OCI-LY7 (cell line): ENCODE results near the gene P2RY1. TPM values are rescaled to one million over a fixed set of nuclear protein-coding genes. Genes with fewer than 3 reads are reported as not detected.

Experiments used
- BruUV-seq: library from RNA; stranded (reverse); fragments of 400-500 nt; replicated peaks from 2 replicates; lab custom pipeline; 2021; lab: Mats Ljungman, UMichigan
- CTCF ChIA-PET: fragments of 300-600 bp; sonication (Branson Sonifier 250); formaldehyde crosslinking; loops from one replicate; lab custom pipeline; 2022; ENCODE audit warnings: antibody characterized with exemption; ENCODE audit not compliant: unreplicated experiment; lab: Charles Lee
- POLR2A ChIA-PET: fragments of 300-600 bp; sonication (Branson Sonifier 250); formaldehyde crosslinking; loops from one replicate; lab custom pipeline; 2022; ENCODE audit warnings: antibody characterized with exemption; lab: Charles Lee
- DNase-seq: peaks from one replicate; pipeline ENCODE4 v3.0.0-alpha.2; 2015; ENCODE audit warnings: low spot score
- H2AFZ ChIP-seq: fragments of 200-600 bp; sonication (generic), shearing (Covaris generic); 2 replicates; pipeline ENCODE4 v1.6.1; 2014; ENCODE audit warnings: mild to moderate bottlenecking, antibody characterized with exemption, low read length, moderate library complexity
- H3K27ac ChIP-seq: fragments of 200-600 bp; sonication (generic); 2 replicates; pipeline ENCODE4 v1.5.1; 2014; ENCODE audit warnings: mixed run types, low read depth, mild to moderate bottlenecking, moderate library complexity, low read length, inconsistent platforms; ENCODE audit not compliant: poor library complexity, severe bottlenecking
- H3K36me3 ChIP-seq: fragments of 200-600 bp; sonication (generic); 2 replicates; pipeline ENCODE4 v1.6.1; 2014; ENCODE audit warnings: mild to moderate bottlenecking, antibody characterized with exemption, low read length, moderate library complexity, mixed read lengths; ENCODE audit not compliant: insufficient read depth
- H3K4me1 ChIP-seq: fragments of 200-600 bp; sonication (generic); 2 replicates; pipeline ENCODE4 v1.5.1; 2014; ENCODE audit warnings: mild to moderate bottlenecking, low read length; ENCODE audit not compliant: insufficient read depth, poor library complexity, severe bottlenecking
- H3K4me2 ChIP-seq: fragments of 200-600 bp; sonication (generic); 2 replicates; pipeline ENCODE4 v1.6.1; 2014; ENCODE audit warnings: mild to moderate bottlenecking, low read length
- H3K4me3 ChIP-seq: fragments of 200-600 bp; sonication (generic); 2 replicates; pipeline ENCODE4 v1.5.1; 2014; ENCODE audit warnings: mild to moderate bottlenecking, low read depth, low read length; ENCODE audit not compliant: poor library complexity, severe bottlenecking
- H3K79me2 ChIP-seq: fragments of 200-600 bp; sonication (generic); 2 replicates; pipeline ENCODE4 v1.6.1; 2016; ENCODE audit warnings: low read depth, mild to moderate bottlenecking, low read length, moderate library complexity, mixed read lengths; ENCODE audit not compliant: insufficient read depth
- H3K9me2 ChIP-seq: fragments of 200-600 bp; sonication (generic); 2 replicates; pipeline ENCODE4 v1.6.1; 2016; ENCODE audit warnings: mild to moderate bottlenecking, low read length, mixed read lengths; ENCODE audit not compliant: insufficient read depth
- H3K9me3 ChIP-seq: fragments of 200-600 bp; sonication (generic); 2 replicates; pipeline ENCODE4 v1.6.1; 2014; ENCODE audit warnings: mild to moderate bottlenecking, mixed run types, low read length, mixed read lengths
- H4K20me1 ChIP-seq: fragments of 200-600 bp; sonication (generic); 2 replicates; pipeline ENCODE4 v1.6.1; 2014; ENCODE audit warnings: mild to moderate bottlenecking, antibody characterized with exemption, low read length, moderate library complexity, mixed read lengths; ENCODE audit not compliant: insufficient read depth
- CTCF ChIP-seq: fragments of 200-600 bp; sonication (generic); conservative IDR thresholded peaks from 2 replicates; pipeline ENCODE4 v1.5.1; 2014; ENCODE audit warnings: mild to moderate bottlenecking, antibody characterized with exemption, low read length, moderate library complexity, mixed read lengths
- EZH2phosphoT487 ChIP-seq: fragments of 200-600 bp; sonication (generic); IDR thresholded peaks from 2 replicates; pipeline ENCODE4 v1.6.1; 2018; ENCODE audit warnings: low read depth, borderline replicate concordance, mild to moderate bottlenecking, mixed run types, antibody characterized with exemption, low read length, moderate library complexity, mixed read lengths
- intact Hi-C: fragments of 100-400 bp; cut with micrococcal nuclease; formaldehyde crosslinking; loops from one replicate; pipeline ENCODE4 v1.10.0; 2022; ENCODE audit not compliant: unreplicated experiment
- total RNA-seq, 2 experiments: library from RNA; depleted of rRNA in 1 of 2; stranded (reverse); fragments of >200 nt in 1 of 2; shearing (Covaris generic) in 1 of 2; gene quantifications; 2 replicates each; pipeline ENCODE4 v1.2.3, GENCODE V29; 2014 to 2022

Gene P2RY1
- total RNA-seq, 2 experiments from 2014 or later, result not detected

- Histone ChIP-seq H3K4me2 (no peak overlapping the region), H3K4me1 (no peaks in the 10 kb centered on the region), H3K36me3 (no peaks in the 10 kb centered on the region), H3K4me3 (no peak overlapping the region), H4K20me1 (no peaks in the 10 kb centered on the region), H3K9me2 (no peaks in the 10 kb centered on the region), H3K79me2 (no peaks in the 10 kb centered on the region), H3K27ac (no peak overlapping the region), H3K9me3 (no peaks in the 10 kb centered on the region), H2AFZ (no peak overlapping the region)
- CTCF ChIA-PET, result no interaction called here
- POLR2A ChIA-PET, result no interaction called here
- no TSS peak for BruUV-seq
- intact Hi-C loops, result no loop called here
- TF ChIP-seq EZH2phosphoT487, result no peak
- TF ChIP-seq CTCF, result no peak
- DNase-seq, result no peak
Measured at GRCh38 chr3:152826476-152826875, 8.5 kb upstream of the P2RY1 start.

- intact Hi-C loops, result no loop called here
Measured at GRCh38 chr3:152827313-152827712, 7.6 kb upstream of the P2RY1 start.

More at GRCh38 chr3:152827313-152827712, 7.6 kb upstream of the P2RY1 start:
- Histone ChIP-seq H3K4me1 (no peaks in the 10 kb centered on the region), H3K4me2 (no peak overlapping the region), H3K79me2 (no peaks in the 10 kb centered on the region), H3K36me3 (no peaks in the 10 kb centered on the region), H3K27ac (no peak overlapping the region), H2AFZ (no peak overlapping the region), H3K4me3 (no peak overlapping the region), H3K9me3 (no peaks in the 10 kb centered on the region), H4K20me1 (no peaks in the 10 kb centered on the region), H3K9me2 (no peaks in the 10 kb centered on the region)
- BruUV-seq, result no TSS peak
- ChIA-PET POLR2A (no interaction called here), CTCF (no interaction called here)
- TF ChIP-seq CTCF (no peak), EZH2phosphoT487 (no peak)
- no peak for DNase-seq
